Activated effector memory CD4-positive, alpha-beta T cell treated with anti-CD3 and anti-CD28 coated beads, Interleukin-2, amount 50 U/mL, for 16 hours (primary cell): ENCODE data around the gene SMIM34.
"Not testable (repeated sequence)": the region's sequence is repeated elsewhere in the genome, so short reads cannot be mapped to it uniquely, and the experiment has no call there.

ENCODE experiments used
- DNase-seq: peaks from one replicate; pipeline ENCODE4 v3.0.0-alpha.2; 2020

The SMIM34 gene

GRCh38 chr21:34423805-34424204 lies at the start of gene SMIM34:
SMIM34 (minus strand) TSS chr21:34423951; CDS start chr21:34423839, 112 bp downstream.
- DNase-seq: not testable (repeated sequence)

GRCh38 chr21:34467333-34467732 lies 43.6 kb upstream of the SMIM34 start:
- not testable (repeated sequence) for DNase-seq

- not testable (repeated sequence) for DNase-seq
These were observed 35.7 kb upstream of the SMIM34 start for GRCh38 chr21:34459426-34459825.

- not testable (repeated sequence) for DNase-seq
These were observed 34.5 kb upstream of the SMIM34 start for GRCh38 chr21:34458266-34458665.

GRCh38 chr21:34456180-34456579 lies 32.4 kb upstream of the SMIM34 start:
- not testable (repeated sequence) for DNase-seq

GRCh38 chr21:34455628-34456027 lies 31.9 kb upstream of the SMIM34 start:
- DNase-seq: not testable (repeated sequence)

- DNase-seq: not testable (repeated sequence)
These were observed 23.3 kb upstream of the SMIM34 start for GRCh38 chr21:34447018-34447417.

GRCh38 chr21:34443486-34443885 lies 19.7 kb upstream of the SMIM34 start:
- not testable (repeated sequence) for DNase-seq

GRCh38 chr21:34429710-34430109 lies 6.0 kb upstream of the SMIM34 start:
- not testable (repeated sequence) for DNase-seq

- not testable (repeated sequence) for DNase-seq
These were observed 4.7 kb upstream of the SMIM34 start for GRCh38 chr21:34428441-34428840.

GRCh38 chr21:34427339-34427738 lies 3.6 kb upstream of the SMIM34 start:
- not testable (repeated sequence) for DNase-seq

GRCh38 chr21:34417448-34418077 lies 6.2 kb downstream of the SMIM34 start:
- not testable (repeated sequence) for DNase-seq

GRCh38 chr21:34407294-34407693 lies 16.5 kb downstream of the SMIM34 start:
- not testable (repeated sequence) for DNase-seq

GRCh38 chr21:34406676-34407075 lies 17.1 kb downstream of the SMIM34 start:
- DNase-seq: not testable (repeated sequence)

- not testable (repeated sequence) for DNase-seq
These were observed 17.6 kb downstream of the SMIM34 start for GRCh38 chr21:34406102-34406501.

- not testable (repeated sequence) for DNase-seq
These were observed 18.1 kb downstream of the SMIM34 start for GRCh38 chr21:34405686-34406085.

- DNase-seq: not testable (repeated sequence)
These were observed 19.0 kb downstream of the SMIM34 start for GRCh38 chr21:34404742-34405141.

- DNase-seq: not testable (repeated sequence)
These were observed 23.2 kb downstream of the SMIM34 start for GRCh38 chr21:34400522-34400921.

GRCh38 chr21:34383724-34384415 lies 39.9 kb downstream of the SMIM34 start:
- DNase-seq: not testable (repeated sequence)

GRCh38 chr21:34383138-34383537 lies 40.6 kb downstream of the SMIM34 start:
- DNase-seq: not testable (repeated sequence)

- not testable (repeated sequence) for DNase-seq
These were observed 48.2 kb downstream of the SMIM34 start for GRCh38 chr21:34375619-34375972.

GRCh38 chr21:34374940-34375618 lies 48.7 kb downstream of the SMIM34 start, which contains the start of gene SMIM11:
SMIM11 (plus strand) TSS chr21:34375507; CDS start chr21:34379505, 3,998 bp downstream.
- not testable (repeated sequence) for DNase-seq

- DNase-seq: not testable (repeated sequence)
These were observed 49.3 kb downstream of the SMIM34 start for GRCh38 chr21:34374462-34374861.
